ENCODE measurements around the gene EDARADD. TPM values are rescaled to one million over a fixed set of nuclear protein-coding genes. Genes with fewer than 3 reads are reported as not detected.

The EDARADD gene
- total RNA-seq, 1 donor: 1.4 TPM

- Histone ChIP-seq H3K4me3 (ENCODE audit: insufficient read depth, low read length) (no peak overlapping the region), H3K79me2 (ENCODE audit: insufficient read depth, low read length) (no peaks in the 10 kb centered on the region), H3K36me3 (ENCODE audit: insufficient read depth, low read length) (no peaks in the 10 kb centered on the region), H3K27me3 (ENCODE audit: insufficient read depth, low read length) (peaks cover 7% of the 10 kb centered on the region), H3K9me3 (ENCODE audit: low read depth, low read length) (no peaks in the 10 kb centered on the region), H4K20me1 (ENCODE audit: insufficient read depth, low read length) (no peaks in the 10 kb centered on the region), H2AFZ (ENCODE audit: low read length) (no peak overlapping the region), H3K4me2 (ENCODE audit: insufficient read depth, low read length) (no peak overlapping the region), H3K27ac (ENCODE audit: low read depth, low read length) (no peak overlapping the region), H3K4me1 (ENCODE audit: insufficient read depth, low read length) (peaks cover 8% of the 10 kb centered on the region)
- TF ChIP-seq CTCF (IDR thresholded peaks at IDR 0.05; ENCODE audit: extremely low read depth, low read depth, low read length): no peak
- no peak for DNase-seq (ENCODE audit: insufficient read length, low spot score, missing footprints)
Measured at GRCh38 chr1:236397173-236397759, 3.2 kb downstream of the EDARADD start.

- no peak for DNase-seq (ENCODE audit: insufficient read length, low spot score, missing footprints)
- Histone ChIP-seq H3K27ac (ENCODE audit: low read depth, low read length) (no peak overlapping the region), H3K4me3 (ENCODE audit: insufficient read depth, low read length) (no peak overlapping the region), H3K36me3 (ENCODE audit: insufficient read depth, low read length) (no peaks in the 10 kb centered on the region), H3K9me3 (ENCODE audit: low read depth, low read length) (no peaks in the 10 kb centered on the region), H3K79me2 (ENCODE audit: insufficient read depth, low read length) (no peaks in the 10 kb centered on the region), H4K20me1 (ENCODE audit: insufficient read depth, low read length) (no peaks in the 10 kb centered on the region), H2AFZ (ENCODE audit: low read length) (no peak overlapping the region), H3K4me1 (ENCODE audit: insufficient read depth, low read length) (peaks cover 8% of the 10 kb centered on the region), H3K27me3 (ENCODE audit: insufficient read depth, low read length) (peaks cover 7% of the 10 kb centered on the region), H3K4me2 (ENCODE audit: insufficient read depth, low read length) (no peak overlapping the region)
- TF ChIP-seq CTCF (IDR thresholded peaks at IDR 0.05; ENCODE audit: extremely low read depth, low read depth, low read length): no peak
Measured at GRCh38 chr1:236398538-236398937, 4.5 kb downstream of the EDARADD start.

GRCh38 chr1:236400061-236400603 is 6.0 kb downstream of the EDARADD start:
- TF ChIP-seq CTCF (IDR thresholded peaks at IDR 0.05; ENCODE audit: extremely low read depth, low read depth, low read length): no peak
- H3K9me3 ChIP-seq (ENCODE audit: low read depth, low read length): no peaks in the 10 kb centered on the region
- no peaks in the 10 kb centered on the region for H4K20me1 ChIP-seq (ENCODE audit: insufficient read depth, low read length)
- H3K36me3 ChIP-seq (ENCODE audit: insufficient read depth, low read length): no peaks in the 10 kb centered on the region
- no peaks in the 10 kb centered on the region for H3K4me1 ChIP-seq (ENCODE audit: insufficient read depth, low read length)
- no peak overlapping the region for H3K27ac ChIP-seq (ENCODE audit: low read depth, low read length)
- DNase-seq (ENCODE audit: insufficient read length, low spot score, missing footprints): no peak
- no peak overlapping the region for H3K4me2 ChIP-seq (ENCODE audit: insufficient read depth, low read length)
- H2AFZ ChIP-seq (ENCODE audit: low read length): no peak overlapping the region
- no peaks in the 10 kb centered on the region for H3K79me2 ChIP-seq (ENCODE audit: insufficient read depth, low read length)
- H3K4me3 ChIP-seq (ENCODE audit: insufficient read depth, low read length): no peak overlapping the region
- peaks cover 7% of the 10 kb centered on the region for H3K27me3 ChIP-seq (ENCODE audit: insufficient read depth, low read length)

- Histone ChIP-seq H4K20me1 (ENCODE audit: insufficient read depth, low read length) (no peaks in the 10 kb centered on the region), H3K27ac (ENCODE audit: low read depth, low read length) (no peak overlapping the region), H3K36me3 (ENCODE audit: insufficient read depth, low read length) (no peaks in the 10 kb centered on the region), H3K9me3 (ENCODE audit: low read depth, low read length) (no peaks in the 10 kb centered on the region), H3K27me3 (ENCODE audit: insufficient read depth, low read length) (no peaks in the 10 kb centered on the region), H3K4me2 (ENCODE audit: insufficient read depth, low read length) (no peak overlapping the region), H2AFZ (ENCODE audit: low read length) (no peak overlapping the region), H3K4me3 (ENCODE audit: insufficient read depth, low read length) (no peak overlapping the region), H3K79me2 (ENCODE audit: insufficient read depth, low read length) (no peaks in the 10 kb centered on the region), H3K4me1 (ENCODE audit: insufficient read depth, low read length) (no peaks in the 10 kb centered on the region)
- no peak for DNase-seq (ENCODE audit: insufficient read length, low spot score, missing footprints)
- no peak for TF ChIP-seq CTCF (IDR thresholded peaks at IDR 0.05; ENCODE audit: extremely low read depth, low read depth, low read length)
Measured at GRCh38 chr1:236401698-236402097, 7.6 kb downstream of the EDARADD start.

Measured in osteoblast (primary cell).